Stimulated activated CD4-positive, alpha-beta T cell treated with anti-CD3 and anti-CD28 coated beads, Interleukin-1b, Interleukin-23, amount 100 ng/mL, for 1 hour (primary cell): ENCODE data around the gene CCL1.
"Not testable (repeated sequence)": the region's sequence is repeated elsewhere in the genome, so short reads cannot be mapped to it uniquely, and the experiment has no call there.

ENCODE experiments used
- DNase-seq, 2 donors: peaks; one replicate each; pipeline ENCODE4 v3.0.0-alpha.2; 2020; ENCODE audit warnings: low read depth in 2 of 2

The CCL1 gene

DNA sequence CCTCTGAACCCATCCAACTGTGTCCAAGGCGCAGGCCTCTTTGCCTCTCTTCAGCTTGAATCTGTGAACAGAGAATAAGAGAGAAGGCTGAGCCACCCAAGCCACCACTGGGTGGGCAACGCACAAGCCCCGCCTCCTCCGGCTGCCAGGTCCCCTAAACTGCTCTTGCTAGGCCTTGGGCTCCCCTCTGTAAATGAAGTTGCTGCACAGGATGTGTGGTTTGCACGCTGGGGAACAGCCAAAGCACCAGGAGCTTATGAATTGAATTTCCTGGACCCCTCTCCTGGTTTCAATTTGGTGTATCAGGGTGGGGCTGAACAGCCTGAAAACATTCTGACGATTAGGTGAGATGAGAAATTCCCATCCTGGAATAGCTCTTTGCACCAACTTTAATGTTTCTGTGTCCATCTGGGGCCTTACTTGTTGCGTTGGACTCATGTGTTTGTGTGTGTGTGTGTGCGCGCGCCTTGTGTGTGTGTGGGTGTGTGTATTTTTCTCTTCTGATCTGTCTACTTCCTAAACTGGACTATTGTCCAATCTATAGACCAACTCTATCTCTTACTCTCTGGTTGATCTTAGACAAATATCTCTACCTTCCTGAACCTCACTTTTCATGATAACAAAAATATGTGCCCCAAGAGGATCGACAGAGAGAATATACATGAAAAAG is 2.3 kb downstream of the CCL1 start:
- DNase-seq, result no peak

DNA sequence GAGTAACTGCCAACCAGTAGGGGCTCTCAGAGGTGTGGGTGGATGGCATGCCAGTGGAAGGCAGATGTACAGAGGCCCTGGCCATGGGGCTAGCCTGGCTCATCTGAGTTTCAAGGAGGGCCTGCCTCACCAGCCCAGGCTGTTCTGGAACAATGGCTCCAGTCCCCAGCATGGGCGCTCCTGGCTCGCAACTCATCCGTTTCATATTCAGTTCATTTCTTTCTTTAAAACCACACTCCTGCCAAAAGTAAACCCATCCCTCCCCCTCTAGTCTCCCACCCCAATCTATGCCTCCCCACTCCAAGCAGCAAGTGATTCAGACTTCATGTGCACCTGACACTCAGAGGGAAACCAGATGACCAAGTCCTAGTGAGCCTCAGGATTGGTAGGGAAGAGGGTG is 4.4 kb downstream of the CCL1 start:
- DNase-seq, result no peak

DNA sequence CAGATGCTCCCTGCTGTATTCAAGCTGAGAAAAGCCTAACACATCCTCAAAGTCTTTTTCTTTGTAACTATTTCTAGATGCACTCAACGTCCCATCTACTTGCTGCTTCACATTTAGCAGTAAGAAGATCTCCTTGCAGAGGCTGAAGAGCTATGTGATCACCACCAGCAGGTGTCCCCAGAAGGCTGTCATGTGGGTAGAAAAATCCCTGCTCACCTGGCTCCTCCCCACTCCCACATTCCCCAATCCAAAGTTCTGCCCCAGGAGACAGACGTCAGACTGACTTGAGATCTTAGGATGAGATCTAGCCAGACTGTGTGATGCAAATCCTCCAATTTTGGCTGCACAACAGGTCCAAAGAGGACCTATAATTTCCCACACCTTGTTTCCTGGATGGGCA is 5.6 kb downstream of the CCL1 start:
- no peak for DNase-seq

DNA sequence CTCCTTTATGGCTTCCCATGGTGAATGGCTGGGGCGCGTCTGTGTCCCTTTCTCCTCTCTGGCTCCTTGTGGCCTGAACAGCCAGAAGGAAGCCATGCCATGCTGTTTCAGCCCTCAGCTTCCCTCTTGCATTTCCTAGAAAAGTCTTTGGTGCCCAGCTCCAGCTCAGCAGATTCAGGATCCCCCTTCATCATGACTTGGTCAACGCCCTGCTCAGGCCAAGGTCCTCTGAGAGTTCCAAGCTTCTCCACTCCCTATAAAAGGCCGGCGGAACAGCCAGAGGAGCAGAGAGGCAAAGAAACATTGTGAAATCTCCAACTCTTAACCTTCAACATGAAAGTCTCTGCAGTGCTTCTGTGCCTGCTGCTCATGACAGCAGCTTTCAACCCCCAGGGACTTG is 6.8 kb downstream of the CCL1 start, which contains the start of gene CCL13:
TSS of gene CCL13 (plus strand) at position 287 of the 400 bp plus-strand sequence. CDS start at position 334, 47 bp downstream.
- no peak for DNase-seq

DNA sequence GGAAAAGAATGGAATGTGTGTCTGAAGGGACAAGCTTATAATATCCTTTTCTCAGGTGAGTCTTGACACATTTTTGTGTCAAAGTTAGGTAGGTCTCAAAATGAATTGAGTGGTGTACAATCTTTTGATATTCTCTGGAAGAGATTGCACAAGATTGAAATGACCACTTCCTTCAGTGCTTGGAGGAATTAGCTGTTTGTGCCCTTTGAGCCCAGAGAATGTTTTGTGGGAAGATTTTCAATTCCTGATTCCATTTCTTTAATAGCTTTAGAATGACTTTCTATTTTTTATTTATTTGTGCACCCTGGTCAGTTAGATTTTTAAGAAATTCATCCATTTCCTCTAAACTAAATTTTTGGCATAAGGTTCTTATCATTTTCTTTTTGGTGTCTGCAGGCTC is 8.4 kb downstream of the CCL1 start:
- DNase-seq, result no peak

DNA sequence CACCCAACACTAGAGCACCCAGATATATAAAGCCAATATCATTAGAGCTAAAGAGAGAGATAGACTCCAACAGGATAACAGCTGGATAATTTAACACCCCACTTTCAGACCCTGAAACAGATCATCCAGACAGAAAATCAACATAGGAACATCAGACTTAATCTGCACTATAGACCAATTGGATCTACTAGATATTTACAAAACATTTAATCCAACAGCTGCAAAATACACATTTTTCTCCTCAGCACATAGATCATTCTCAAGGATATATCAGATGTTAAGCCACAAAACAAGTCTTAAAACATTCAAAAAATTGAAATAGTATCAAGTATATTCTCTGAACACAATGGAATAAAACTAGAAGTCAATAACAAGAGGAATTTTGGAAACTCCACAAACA is 10.8 kb downstream of the CCL1 start:
- DNase-seq, result no peak

DNA sequence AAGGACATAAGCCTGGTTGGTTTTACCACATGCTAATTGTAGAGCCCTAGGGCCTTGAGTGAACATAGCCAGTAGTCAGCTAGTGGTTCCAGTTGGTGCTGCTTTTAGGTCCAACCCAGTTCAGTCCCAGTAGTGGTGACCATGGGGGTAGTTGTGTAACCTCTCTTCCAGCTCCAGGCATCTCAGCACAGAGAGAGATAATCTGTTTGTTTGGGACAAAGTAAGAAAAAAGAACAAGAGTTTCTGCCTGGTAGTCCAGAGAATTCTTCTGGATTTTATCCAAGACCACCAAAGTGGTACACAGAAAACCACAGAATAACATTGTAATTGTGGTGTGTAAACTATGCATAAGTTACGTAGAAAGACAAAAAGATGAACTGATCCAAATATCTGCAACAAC is 11.9 kb downstream of the CCL1 start:
- DNase-seq, result no peak

DNA sequence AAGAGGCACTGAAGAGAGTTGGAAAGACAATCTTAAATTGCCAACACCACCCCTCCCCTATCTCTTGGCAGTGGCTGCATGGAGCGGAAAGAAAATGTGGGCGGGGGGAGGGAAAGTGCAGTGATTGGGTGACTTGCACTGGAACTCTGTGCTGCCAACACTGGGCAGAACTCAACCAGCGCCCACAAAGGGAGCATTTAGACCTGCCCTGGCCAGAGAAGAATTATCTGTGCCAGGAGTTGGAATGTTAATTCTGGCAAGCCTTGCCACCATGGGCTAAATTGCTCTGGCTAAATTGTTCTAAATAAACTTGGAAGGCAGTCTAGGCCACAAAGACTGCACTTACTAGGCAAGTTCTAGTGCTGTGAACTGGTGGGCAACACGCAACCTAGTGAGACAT is 13.3 kb downstream of the CCL1 start:
- no peak for DNase-seq

DNA sequence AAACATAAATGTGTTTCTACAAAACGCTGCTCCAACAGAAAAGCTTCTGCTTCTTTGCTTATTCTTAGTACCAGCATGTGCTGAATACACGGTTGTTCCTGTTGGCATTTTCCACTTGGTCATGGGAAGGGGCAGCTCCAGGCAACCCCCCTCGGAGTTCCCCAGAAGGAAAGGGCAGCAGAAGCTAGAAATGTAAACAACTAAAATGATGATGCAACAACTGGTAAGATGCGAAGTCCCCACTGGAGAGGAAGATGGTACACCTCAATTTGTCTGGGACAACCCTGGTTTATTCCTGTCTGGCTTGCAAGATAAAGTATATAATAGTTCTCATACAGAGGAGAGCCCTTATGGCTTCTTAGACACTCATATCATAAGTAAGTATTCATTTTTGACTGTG is 16.0 kb downstream of the CCL1 start:
- DNase-seq, result no peak

DNA sequence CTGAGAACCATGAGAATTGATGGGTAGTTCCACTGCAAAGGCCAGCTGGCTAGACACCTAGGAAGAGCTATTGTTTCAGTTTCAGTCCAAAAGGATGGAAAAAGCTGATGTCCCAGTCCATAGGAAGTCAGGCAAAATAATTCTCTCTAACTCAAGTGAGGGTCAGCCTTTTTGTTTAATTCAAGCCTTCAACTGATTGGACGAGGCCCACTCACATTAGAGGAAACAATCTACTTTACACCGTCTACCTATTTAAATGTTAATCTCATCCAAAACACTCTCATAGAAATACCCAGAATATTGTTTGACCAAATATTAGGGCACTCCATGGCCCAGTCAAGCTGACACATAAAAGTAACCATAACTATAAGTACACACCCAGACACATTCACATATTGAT is 21.1 kb downstream of the CCL1 start:
- no peak for DNase-seq

DNA sequence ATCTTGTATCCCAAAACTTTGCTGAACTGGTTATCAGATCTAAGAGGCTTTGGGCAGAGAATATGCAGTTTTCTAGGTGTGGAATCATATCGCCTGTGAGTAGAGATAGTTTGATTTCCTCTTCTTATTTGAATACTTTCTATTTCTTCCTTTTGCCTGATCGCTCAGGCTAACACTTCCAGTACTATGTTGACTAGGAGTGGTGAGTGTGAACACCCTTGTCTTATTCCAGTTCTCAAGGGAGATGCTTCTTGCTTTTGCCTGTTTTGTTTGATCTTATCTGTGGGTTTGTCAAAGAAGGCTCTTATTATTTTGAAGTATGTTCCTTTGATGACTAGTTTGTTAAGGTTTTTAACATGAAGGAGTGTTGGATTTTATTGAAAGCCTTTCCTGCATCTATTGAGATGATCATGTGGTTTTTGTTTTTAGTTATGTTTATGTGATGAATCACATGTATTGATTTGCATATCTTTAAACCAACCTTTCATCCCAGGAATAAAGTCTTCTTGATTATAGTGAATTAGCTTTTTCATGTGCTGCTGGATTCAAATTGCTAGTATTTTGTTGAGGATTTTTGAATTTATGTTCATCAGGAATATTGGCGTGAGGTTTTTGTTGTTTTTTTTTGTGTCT is 23.8 kb downstream of the CCL1 start:
- no peak for DNase-seq

DNA sequence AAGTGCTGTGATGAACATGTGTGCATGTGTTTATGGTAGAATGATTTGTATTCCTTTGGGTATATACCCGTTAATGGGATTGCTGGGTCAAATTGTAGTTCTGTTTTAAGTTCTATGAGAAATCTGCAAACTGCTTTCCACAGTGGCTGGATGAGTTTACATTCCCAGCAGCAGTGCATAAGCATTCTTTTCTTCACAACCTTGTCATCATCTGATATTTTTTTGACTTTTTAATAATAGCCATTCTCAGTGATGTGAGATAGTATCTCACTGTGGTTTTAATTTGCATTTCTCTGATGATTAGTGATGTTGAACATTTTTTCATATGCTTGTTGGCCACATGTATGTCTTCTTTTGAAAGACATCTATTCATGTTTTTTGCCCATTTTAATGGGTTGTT is 25.3 kb downstream of the CCL1 start:
- no peak for DNase-seq

DNA sequence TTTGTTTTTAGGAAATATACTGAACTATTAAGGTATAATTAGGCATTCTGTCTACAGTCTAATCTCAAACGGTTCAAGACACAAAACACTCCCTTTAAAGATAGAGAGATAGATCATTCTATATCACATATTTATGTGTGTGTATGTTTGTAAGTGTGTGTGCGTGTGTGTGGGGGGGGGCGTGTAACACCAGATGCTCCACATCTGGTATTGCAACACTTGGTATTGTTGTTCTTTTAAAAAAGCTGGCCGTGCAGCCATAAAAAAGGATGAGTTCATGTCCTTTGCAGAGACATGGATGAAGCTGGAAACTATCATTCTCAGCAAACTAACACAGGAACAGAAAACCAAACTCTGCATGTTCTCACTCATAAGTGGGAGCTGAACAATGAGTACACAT is 35.5 kb downstream of the CCL1 start:
- not testable (repeated sequence) for DNase-seq

DNA sequence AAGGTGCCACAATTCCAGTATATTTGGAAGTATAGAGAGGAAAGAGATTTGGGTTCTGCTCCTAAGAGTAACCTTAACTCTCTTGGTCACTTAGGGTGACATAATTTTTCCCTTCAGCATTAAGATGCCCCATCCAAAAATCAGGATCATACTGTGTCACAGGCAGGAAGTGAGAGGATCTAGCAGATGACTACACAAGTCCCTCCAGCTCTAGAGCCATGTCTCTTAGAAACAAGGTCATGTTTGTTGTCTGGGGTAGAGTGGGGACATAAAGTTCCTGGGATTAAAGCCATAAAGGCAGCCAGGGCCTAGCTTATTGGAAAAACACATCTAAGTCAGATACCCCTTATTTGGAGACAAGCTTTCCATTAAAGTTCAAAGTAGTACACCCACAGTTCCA is 41.1 kb downstream of the CCL1 start:
- no peak for DNase-seq

DNA sequence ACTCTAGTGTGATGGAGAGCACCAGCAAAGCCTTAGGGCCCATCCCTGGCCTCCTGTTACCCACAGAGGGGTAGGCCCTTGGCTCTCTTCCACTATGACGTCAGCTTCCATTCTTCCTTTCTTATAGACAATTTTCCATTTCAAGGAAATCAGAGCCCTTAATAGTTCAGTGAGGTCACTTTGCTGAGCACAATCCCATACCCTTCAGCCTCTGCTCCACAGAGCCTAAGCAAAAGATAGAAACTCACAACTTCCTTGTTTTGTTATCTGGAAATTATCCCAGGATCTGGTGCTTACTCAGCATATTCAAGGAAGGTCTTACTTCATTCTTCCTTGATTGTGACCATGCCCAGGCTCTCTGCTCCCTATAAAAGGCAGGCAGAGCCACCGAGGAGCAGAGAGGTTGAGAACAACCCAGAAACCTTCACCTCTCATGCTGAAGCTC is 44.0 kb downstream of the CCL1 start, which contains the start of gene CCL8:
TSS of gene CCL8 (plus strand) at position 397 of the 445 bp plus-strand sequence. CDS start 67 bp downstream, outside the sequence.
- DNase-seq, result no peak

DNA sequence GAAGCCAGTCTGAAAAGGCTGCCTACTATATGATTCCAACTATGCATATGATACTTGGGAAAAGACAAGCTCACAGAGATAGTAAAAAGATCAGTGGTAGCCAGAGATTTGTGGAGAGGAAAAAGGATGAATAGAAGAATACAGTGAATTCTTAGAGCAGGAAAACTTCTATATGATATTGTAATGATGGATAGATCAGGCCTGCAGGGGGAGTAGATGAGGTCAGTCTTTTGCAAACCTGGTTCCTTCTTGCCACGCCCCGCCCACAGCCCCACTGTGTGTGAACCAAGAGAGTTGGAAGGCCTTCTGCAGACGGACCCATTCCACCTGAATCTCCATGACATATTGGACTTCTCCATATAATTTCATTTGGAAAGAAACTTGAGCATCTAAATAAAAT is 44.6 kb downstream of the CCL1 start:
- no peak for DNase-seq

DNA sequence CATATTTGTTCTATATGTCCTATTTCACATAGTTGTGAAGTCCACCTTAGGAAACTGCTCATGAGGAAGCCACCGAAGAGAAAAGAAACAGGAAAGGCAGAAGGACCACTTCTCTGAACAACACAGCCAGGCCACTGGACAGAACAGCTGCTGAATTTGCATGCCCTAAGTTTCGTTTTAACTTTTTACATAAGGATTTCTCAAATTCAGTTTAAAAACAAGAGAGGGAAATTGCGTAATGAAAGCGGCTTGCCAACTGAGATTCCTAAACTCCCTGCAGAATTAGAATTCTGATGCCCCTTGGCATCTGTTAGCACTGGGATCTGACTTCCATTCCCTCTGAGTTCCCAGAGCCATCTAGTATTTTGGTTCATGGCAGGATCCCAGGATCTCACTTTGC is 48.8 kb downstream of the CCL1 start:
- DNase-seq, result no peak

DNA sequence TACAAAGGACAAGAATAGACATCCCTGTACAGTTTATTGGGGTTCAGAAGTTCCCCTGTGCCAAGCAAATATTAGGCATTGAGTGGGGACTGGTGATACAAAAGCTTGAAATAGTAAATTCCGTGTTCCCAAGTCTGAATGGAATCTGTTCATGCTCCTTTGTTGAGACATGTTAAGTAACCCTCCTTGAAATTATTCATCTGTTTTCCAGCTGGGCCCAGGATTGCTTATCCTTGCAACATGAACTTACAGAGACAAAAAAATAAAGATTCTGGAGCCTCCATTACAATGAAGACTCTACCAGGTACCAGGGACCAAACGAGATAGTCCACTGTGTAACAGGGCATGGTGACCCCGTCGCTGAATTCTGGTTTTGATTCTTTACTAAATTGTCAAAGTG is 49.9 kb downstream of the CCL1 start:
- DNase-seq, result no peak

DNA sequence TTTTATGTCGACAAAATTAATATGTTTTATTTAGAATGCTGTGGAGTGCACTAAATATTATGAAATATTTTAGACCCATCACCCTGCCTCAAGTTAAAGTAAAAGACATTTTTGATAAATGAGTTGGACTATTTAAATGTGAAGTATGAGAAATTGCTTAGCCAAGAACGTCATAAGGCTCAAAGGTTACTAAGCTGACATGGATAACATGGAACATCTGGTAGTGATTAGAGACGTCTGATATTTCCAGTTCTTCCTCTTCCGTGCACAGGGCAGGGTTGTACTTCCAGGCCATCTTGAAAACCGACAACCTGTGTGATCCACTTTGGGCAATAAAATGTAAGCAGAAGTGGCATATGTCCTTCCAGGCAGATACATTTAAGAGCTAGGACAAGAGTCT is 51.0 kb downstream of the CCL1 start:
- DNase-seq, result no peak

DNA sequence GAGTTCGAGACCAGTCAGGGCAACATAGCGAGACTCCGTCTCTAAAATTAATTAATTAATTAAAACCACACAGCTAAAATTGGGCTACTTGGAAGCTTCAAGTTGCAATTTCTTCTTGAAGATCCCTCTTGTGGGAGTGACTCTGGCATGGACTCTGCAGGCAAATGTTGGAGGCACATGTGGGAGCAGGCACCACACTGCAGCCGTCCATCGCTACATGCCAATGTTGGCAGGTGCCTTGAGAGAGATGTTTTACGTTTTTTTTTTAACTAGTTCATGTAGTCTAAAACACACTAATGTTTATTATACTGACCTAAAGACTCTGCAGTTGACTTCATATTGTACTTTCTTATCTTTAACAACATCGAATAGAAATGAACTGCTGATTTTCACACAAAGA is 51.7 kb downstream of the CCL1 start:
- no peak for DNase-seq
